Osteocyte (in vitro differentiated cells): ENCODE data around the gene SCN1B. TPM values are rescaled to one million over a fixed set of nuclear protein-coding genes. Genes with fewer than 3 reads are reported as not detected.
A peak's percentile ranks its signal among the peaks of the same experiment; 100 is the strongest.

Source experiments
- DNase-seq: peaks from one replicate; pipeline ENCODE4 v3.0.0; 2021; ENCODE audit warnings: mixed read lengths; ENCODE audit not compliant: unreplicated experiment; ENCODE audit errors: extremely low spot score
- H3K27ac Mint-ChIP-seq: one replicate; pipeline ENCODE4 v1.8.0; 2021; ENCODE audit warnings: mild to moderate bottlenecking, mixed read lengths; ENCODE audit not compliant: unreplicated experiment
- H3K27me3 Mint-ChIP-seq: one replicate; pipeline ENCODE4 v1.8.0; 2021; ENCODE audit warnings: mixed read lengths; ENCODE audit not compliant: unreplicated experiment
- H3K36me3 Mint-ChIP-seq: one replicate; pipeline ENCODE4 v1.8.0; 2021; ENCODE audit warnings: mixed read lengths; ENCODE audit not compliant: unreplicated experiment
- H3K4me1 Mint-ChIP-seq: one replicate; pipeline ENCODE4 v1.8.0; 2021; ENCODE audit warnings: mixed read lengths; ENCODE audit not compliant: unreplicated experiment
- H3K4me3 Mint-ChIP-seq: one replicate; pipeline ENCODE4 v1.8.0; 2021; ENCODE audit warnings: mild to moderate bottlenecking, moderate library complexity, mixed read lengths; ENCODE audit not compliant: unreplicated experiment
- H3K9me3 Mint-ChIP-seq: one replicate; pipeline ENCODE4 v1.8.0; 2021; ENCODE audit warnings: mixed read lengths; ENCODE audit not compliant: unreplicated experiment
- CTCF ChIP-seq: fragments of 200-600 bp; sonication (generic); IDR thresholded peaks from 2 replicates; pipeline ENCODE4 v1.5.0; 2021; ENCODE audit warnings: antibody characterized with exemption, mild to moderate bottlenecking, moderate library complexity
- long read RNA-seq: library from polyadenylated mRNA; unstranded; transcript quantifications from one replicate; pipeline ENCODE4 v2.0.0, GENCODE V29; 2021
- total RNA-seq: library from RNA; stranded (reverse); gene quantifications from 2 replicates; pipeline ENCODE4 v1.2.1, GENCODE V29; 2021

Gene SCN1B
- total RNA-seq = 7.3 and 8.1 TPM in 2 replicates
- long read RNA-seq = 0 reads

- H3K4me3 Mint-ChIP-seq = peak within 1 kb of the TSS; percentile 85
- DNase-seq = peak; percentile 89
- peaks cover 12% of the 10 kb centered on the region for H3K4me1 Mint-ChIP-seq
- TF ChIP-seq CTCF = no peak
- peaks cover 11% of the 10 kb centered on the region for H3K36me3 Mint-ChIP-seq
- H3K9me3 Mint-ChIP-seq = no peaks in the 10 kb centered on the region
- H3K27me3 Mint-ChIP-seq = no peaks in the 10 kb centered on the region
- H3K27ac Mint-ChIP-seq = peak within 1 kb of the TSS; percentile 40
These were observed at the start of gene SCN1B for GRCh38 chr19:35030257-35031071. SCN1B (plus strand) TSS chr19:35030470; CDS start chr19:35030821, 351 bp downstream.

- Mint-ChIP-seq H3K27ac (no peak overlapping the region), H3K4me1 (peaks cover 9% of the 10 kb centered on the region), H3K36me3 (no peaks in the 10 kb centered on the region), H3K27me3 (peaks cover 17% of the 10 kb centered on the region), H3K9me3 (peaks cover 9% of the 10 kb centered on the region), H3K4me3 (no peak overlapping the region)
- DNase-seq = no peak
- no peak for TF ChIP-seq CTCF
These were observed 48.0 kb upstream of the SCN1B start for GRCh38 chr19:34982275-34982674.

GRCh38 chr19:34983786-34984185 is 46.5 kb upstream of the SCN1B start:
- H3K4me1 Mint-ChIP-seq = peaks cover 9% of the 10 kb centered on the region
- no peak overlapping the region for H3K27ac Mint-ChIP-seq
- peaks cover 20% of the 10 kb centered on the region for H3K27me3 Mint-ChIP-seq
- H3K4me3 Mint-ChIP-seq = no peak overlapping the region
- no peaks in the 10 kb centered on the region for H3K36me3 Mint-ChIP-seq
- H3K9me3 Mint-ChIP-seq = peaks cover 9% of the 10 kb centered on the region
- DNase-seq = no peak
- TF ChIP-seq CTCF = no peak

GRCh38 chr19:34984287-34984686 is 46.0 kb upstream of the SCN1B start:
- Mint-ChIP-seq H3K27me3 (peaks cover 17% of the 10 kb centered on the region), H3K27ac (no peak overlapping the region), H3K4me1 (peaks cover 9% of the 10 kb centered on the region), H3K9me3 (peaks cover 9% of the 10 kb centered on the region), H3K4me3 (no peak overlapping the region), H3K36me3 (no peaks in the 10 kb centered on the region)
- DNase-seq = no peak
- no peak for TF ChIP-seq CTCF

- Mint-ChIP-seq H3K4me1 (peaks cover 9% of the 10 kb centered on the region), H3K27ac (no peak overlapping the region), H3K9me3 (peaks cover 9% of the 10 kb centered on the region), H3K27me3 (peaks cover 11% of the 10 kb centered on the region), H3K4me3 (no peak overlapping the region), H3K36me3 (no peaks in the 10 kb centered on the region)
- DNase-seq = no peak
- TF ChIP-seq CTCF = no peak
These were observed 44.8 kb upstream of the SCN1B start for GRCh38 chr19:34985249-34986022.
